Upper lobe of left lung (tissue), 6 donors: ENCODE data around the gene SIRPA. TPM values are rescaled to one million over a fixed set of nuclear protein-coding genes. Genes with fewer than 3 reads are reported as not detected.

Experiments used
- ATAC-seq, 2 donors: fragments of 200-7000 bp; cut with Tn5 transposase; one replicate each; pipeline ENCODE4 v1.9.1; 2022; ENCODE audit warnings: mild to moderate bottlenecking in 2 of 2, moderate library complexity in 2 of 2; ENCODE audit not compliant: low FRiP score in 2 of 2
- DNase-seq, 2 donors: peaks; one replicate each; pipeline ENCODE4 v3.0.0-alpha.2; 2019 to 2020
- H3K27ac ChIP-seq, 4 donors: fragments of 200-600 bp; sonication (generic); one replicate each; pipeline ENCODE4 v1.5.1; 2016 to 2019
- H3K27me3 ChIP-seq, 4 donors: fragments of 200-600 bp; sonication (generic); one replicate each; pipeline ENCODE4 v1.5.1; 2017 to 2019
- H3K36me3 ChIP-seq, 4 donors: fragments of 200-600 bp; sonication (generic); one replicate each; pipeline ENCODE4 v1.5.1; 2016 to 2019
- H3K4me1 ChIP-seq, 4 donors: fragments of 200-600 bp; sonication (generic); one replicate each; pipeline ENCODE4 v1.5.1; 2018 to 2019
- H3K4me3 ChIP-seq, 4 donors: fragments of 200-600 bp; sonication (generic); one replicate each; pipeline ENCODE4 v1.5.1; 2017 to 2019; ENCODE audit warnings: mild to moderate bottlenecking in 2 of 4, moderate library complexity in 1 of 4
- H3K9me3 ChIP-seq, 4 donors: fragments of 200-600 bp; sonication (generic); one replicate each; pipeline ENCODE4 v1.5.1; 2018 to 2019
- CTCF ChIP-seq, 6 experiments: fragments of 450-650 bp in 4 of 6; fragments of 200-600 bp in 2 of 6; sonication (generic) in 2 of 6; IDR thresholded peaks; one replicate each; pipeline ENCODE4 v1.5.1; 2016 to 2019; ENCODE audit warnings: antibody characterized with exemption in 6 of 6
- EP300 ChIP-seq, 4 donors: sonication (generic); formaldehyde crosslinking; IDR thresholded peaks; one replicate each; pipeline ENCODE4 v1.5.1; 2017; ENCODE audit warnings: antibody characterized with exemption in 4 of 4, control low read depth in 2 of 4
- POLR2A ChIP-seq, 4 donors: fragments of 450-650 bp; IDR thresholded peaks; one replicate each; pipeline ENCODE4 v1.5.1; 2016 to 2017; ENCODE audit warnings: antibody characterized with exemption in 4 of 4, mild to moderate bottlenecking in 2 of 4
- POLR2AphosphoS5 ChIP-seq, 2 donors: sonication (generic); formaldehyde crosslinking; IDR thresholded peaks; one replicate each; pipeline ENCODE4 v1.5.1; 2017; ENCODE audit warnings: antibody characterized with exemption in 2 of 2
- WGBS, 2 donors: methylation state at CpG; one replicate each; pipeline ENCODE4 v1.1.5; 2017 to 2018; 5-methylcytosine and 5-hydroxymethylcytosine counted together
- total RNA-seq, 6 donors: library from RNA; depleted of rRNA in 4 of 6; stranded (reverse); fragments of >200 nt in 4 of 6; gene quantifications; one replicate each; pipeline versions ENCODE4 v1.1.0 to v1.2.1, GENCODE V29; 2016 to 2021
- donor health status: DM: no; HTN: no; CAD: no; lungs with moderate emphysema.
- donor health status: DM: no; HTN: yes; CAD: no; lungs with severe emphysema.

SIRPA gene
- total RNA-seq, 6 donors from 2014 or later, result 36.3 to 119 (median 60.4) TPM

- Histone ChIP-seq H3K27ac (no peak overlapping the region), H3K4me1 (peaks cover 12 to 20% (median 16%) of the 10 kb centered on the region in 4 donors), H3K27me3 (peaks cover 0 to 3% (median 0%) of the 10 kb centered on the region in 4 donors), H3K4me3 (no peak overlapping the region), H3K36me3 (no peaks in the 10 kb centered on the region), H3K9me3 (no peaks in the 10 kb centered on the region)
- 75 to 80% methylated on average over 6 to 7 of the region's 7 CpGs for WGBS, 2 donors
- no peak for DNase-seq
- no peak for ATAC-seq
- no peak for TF ChIP-seq POLR2AphosphoS5 (IDR thresholded peaks at IDR 0.05)
- TF ChIP-seq EP300 (IDR thresholded peaks at IDR 0.05), result no peak
- TF ChIP-seq CTCF (IDR thresholded peaks at IDR 0.05), result no peak
- no peak for TF ChIP-seq POLR2A (IDR thresholded peaks at IDR 0.05)
Measured at GRCh38 chr20:1950836-1951235, 55.6 kb downstream of the SIRPA start.

GRCh38 chr20:1951436-1952115, 56.4 kb downstream of the SIRPA start:
- TF ChIP-seq CTCF (IDR thresholded peaks at IDR 0.05) (no peak), POLR2AphosphoS5 (IDR thresholded peaks at IDR 0.05) (no peak), POLR2A (IDR thresholded peaks at IDR 0.05) (no peak), EP300 (IDR thresholded peaks at IDR 0.05) (no peak)
- H3K9me3 ChIP-seq, result no peaks in the 10 kb centered on the region
- no peak overlapping the region for H3K27ac ChIP-seq
- DNase-seq (no peak), ATAC-seq (no peak)
- H3K36me3 ChIP-seq, result no peaks in the 10 kb centered on the region
- peaks cover 8 to 17% (median 10%) of the 10 kb centered on the region in 4 donors for H3K4me1 ChIP-seq
- H3K27me3 ChIP-seq, result peaks cover 0 to 3% (median 0%) of the 10 kb centered on the region in 4 donors
- 63 to 73% methylated on average over 8 to 11 of the region's 11 CpGs for WGBS, 2 donors
- no peak overlapping the region for H3K4me3 ChIP-seq

- no peaks in the 10 kb centered on the region for H3K27me3 ChIP-seq
- H3K9me3 ChIP-seq, result no peaks in the 10 kb centered on the region
- H3K36me3 ChIP-seq, result no peaks in the 10 kb centered on the region
- ATAC-seq (no peak), DNase-seq (no peak)
- no peak overlapping the region for H3K4me3 ChIP-seq
- peaks cover 0 to 6% (median 0%) of the 10 kb centered on the region in 4 donors for H3K4me1 ChIP-seq
- H3K27ac ChIP-seq, result peak overlapping the region in 1 of 4 donors; percentile 52
- whole genome bisulfite sequencing, 2 donors, result 66 to 74% methylated on average over 6 of the region's 6 CpGs
- TF ChIP-seq CTCF (IDR thresholded peaks at IDR 0.05) (no peak), POLR2A (IDR thresholded peaks at IDR 0.05) (no peak), POLR2AphosphoS5 (IDR thresholded peaks at IDR 0.05) (no peak), EP300 (IDR thresholded peaks at IDR 0.05) (no peak)
Measured at GRCh38 chr20:1952737-1953530, 57.7 kb downstream of the SIRPA start.

GRCh38 chr20:1953621-1954020, 58.4 kb downstream of the SIRPA start:
- Histone ChIP-seq H3K4me3 (no peak overlapping the region), H3K27ac (peak overlapping the region in 2 of 4 donors; percentile 2 to 64), H3K4me1 (peaks cover 0 to 4% (median 0%) of the 10 kb centered on the region in 4 donors), H3K9me3 (no peaks in the 10 kb centered on the region), H3K36me3 (no peaks in the 10 kb centered on the region), H3K27me3 (no peaks in the 10 kb centered on the region)
- no peak for TF ChIP-seq CTCF (IDR thresholded peaks at IDR 0.05)
- TF ChIP-seq EP300 (IDR thresholded peaks at IDR 0.05), result no peak
- peak in 1 of 2 donors; percentile 11 for TF ChIP-seq POLR2AphosphoS5 (IDR thresholded peaks at IDR 0.05)
- no peak for TF ChIP-seq POLR2A (IDR thresholded peaks at IDR 0.05)
- DNase-seq (peak in 1 of 2 donors; percentile 62), ATAC-seq (no peak)
- 81 to 95% methylated on average over 5 of the region's 5 CpGs for WGBS, 2 donors
